HK-2 (cell line): ENCODE data around the gene CEND1.

ENCODE experiments used
- DNase-seq: peaks from one replicate; pipeline ENCODE4 v3.0.0-alpha.2; 2018; ENCODE audit not compliant: unreplicated experiment

CEND1 gene

DNA sequence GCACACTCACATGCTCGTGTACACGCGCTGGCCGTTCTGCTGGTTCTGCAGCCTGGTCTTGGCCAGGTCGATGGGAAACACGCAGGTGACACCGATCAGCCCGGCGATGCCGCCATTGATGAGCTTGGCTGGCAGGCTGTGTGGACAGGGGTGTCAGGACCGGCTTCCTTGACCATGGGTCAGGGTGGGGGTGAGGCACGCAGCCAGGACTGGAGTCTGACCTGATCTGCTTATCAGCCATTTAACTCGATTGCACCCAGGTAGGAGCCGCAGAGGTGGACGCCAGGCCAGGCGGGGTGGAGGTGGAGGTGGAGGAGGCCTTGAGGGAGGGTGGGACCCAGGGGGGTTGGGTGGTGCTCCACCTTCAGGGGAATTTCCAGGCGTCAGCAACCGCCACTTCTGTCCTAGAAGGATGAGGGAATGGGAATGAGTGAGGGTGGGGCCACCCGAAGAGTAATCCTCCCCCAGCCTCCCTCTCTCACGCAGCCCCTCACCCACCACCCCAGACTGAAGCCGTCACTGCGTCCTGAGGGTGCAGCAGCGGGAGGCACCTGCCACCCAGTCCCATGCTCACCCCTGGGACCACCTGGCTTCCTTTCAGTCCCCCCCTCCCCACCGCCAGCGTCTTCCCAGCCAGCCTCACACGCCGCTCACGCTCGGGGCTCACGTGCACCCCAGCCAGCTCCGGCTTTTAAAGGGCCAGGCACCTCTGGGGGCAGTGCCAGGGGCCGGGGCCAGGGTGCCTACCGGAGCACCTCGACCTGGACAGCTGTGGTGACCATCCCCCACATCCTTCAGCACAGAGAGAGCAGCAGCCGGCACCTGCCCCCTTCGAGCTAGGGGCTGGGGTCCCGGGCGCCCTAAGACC, 5.1 kb upstream of the CEND1 start:
- DNase-seq = no peak

DNA sequence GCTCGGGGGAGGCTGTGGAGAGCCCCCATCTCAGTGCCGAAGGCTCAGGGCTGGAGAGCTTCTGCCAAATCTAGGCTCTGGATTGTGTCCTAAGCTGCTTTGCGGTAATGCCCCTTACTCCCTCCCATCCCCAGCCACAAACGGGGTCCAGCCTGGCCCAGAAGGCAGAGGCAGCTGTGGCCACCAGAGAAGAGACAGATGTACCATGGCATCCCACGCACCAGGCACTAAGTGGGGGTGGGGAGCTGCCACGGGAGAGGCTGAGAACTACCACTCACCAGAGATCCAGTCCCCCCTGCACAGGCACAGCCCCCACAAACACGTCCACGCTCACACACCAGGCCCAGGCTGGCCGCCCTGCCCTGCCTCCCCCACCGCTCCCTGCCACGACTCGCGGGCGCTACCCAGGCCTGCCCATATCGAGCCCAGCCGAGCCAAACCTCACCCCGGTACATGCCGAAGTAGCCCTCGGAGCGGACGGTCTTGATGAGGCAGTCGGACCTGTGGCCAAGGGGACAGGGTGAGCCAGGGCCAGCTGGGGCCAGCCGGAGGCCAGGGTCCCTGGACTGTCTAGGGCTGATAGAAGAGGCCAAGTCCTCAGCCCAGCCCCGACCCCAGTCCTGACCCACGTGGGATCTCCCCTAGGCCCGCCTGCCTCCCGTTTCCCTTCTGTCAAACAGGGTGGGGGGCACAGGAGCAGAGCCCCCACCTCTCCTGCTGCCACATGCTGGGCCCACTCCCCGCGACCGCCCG, 4.3 kb upstream of the CEND1 start:
- DNase-seq = no peak

DNA sequence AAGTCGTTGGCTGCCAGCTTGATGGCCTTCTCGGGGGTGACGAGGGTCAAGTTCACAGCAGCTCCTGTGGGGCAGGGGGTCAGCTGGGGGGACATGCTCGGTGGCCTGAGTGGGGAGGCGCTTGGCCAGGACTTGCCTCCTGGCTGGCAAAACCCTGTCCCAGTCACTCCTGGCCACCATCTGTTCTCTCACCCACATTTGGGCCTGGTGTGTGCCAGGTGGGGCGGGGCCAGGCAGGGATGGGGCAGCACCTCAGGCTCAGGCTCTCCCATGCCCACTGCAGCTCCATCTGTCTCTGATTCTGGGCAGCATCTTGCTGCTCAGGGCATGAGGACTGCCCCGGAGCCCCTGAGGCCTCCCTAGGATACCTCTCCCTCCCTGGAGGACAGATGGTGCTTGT, 3.7 kb upstream of the CEND1 start:
- no peak for DNase-seq

DNA sequence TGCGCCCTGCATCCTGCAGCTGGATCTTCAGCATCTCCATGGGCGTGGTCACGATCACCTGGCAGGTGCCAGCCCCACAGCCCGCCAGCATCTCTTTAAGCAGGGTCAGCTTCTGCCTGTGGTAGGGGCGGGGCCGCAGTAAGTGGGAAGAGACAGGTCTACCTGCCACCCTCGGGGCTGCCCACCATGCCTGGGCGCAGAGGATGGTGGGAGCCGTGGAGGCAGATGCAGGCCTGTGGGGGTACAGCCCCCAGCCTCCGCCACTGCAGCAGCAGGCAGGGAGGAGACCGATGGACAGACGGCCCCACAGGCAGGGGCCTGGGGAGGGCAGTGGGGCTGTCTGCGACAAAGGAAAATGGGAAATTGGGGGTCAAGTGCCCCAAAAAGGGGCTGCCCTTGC, 3.0 kb upstream of the CEND1 start:
- no peak for DNase-seq

DNA sequence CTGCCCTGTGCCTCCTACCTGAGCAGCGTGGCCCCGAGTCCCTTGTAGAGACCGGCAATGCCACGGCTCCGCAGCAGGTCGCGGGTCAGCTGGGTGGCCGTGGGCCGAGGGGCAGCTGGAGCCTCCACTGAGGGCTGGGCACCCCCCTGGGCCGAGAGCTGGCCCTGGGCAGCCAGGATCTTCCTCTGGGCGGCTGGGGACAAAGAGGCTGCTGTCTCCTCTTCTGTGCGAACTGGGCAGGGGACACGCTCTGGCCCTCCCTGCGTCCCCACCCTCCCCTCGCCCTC, 2.6 kb upstream of the CEND1 start:
- DNase-seq = no peak

DNA sequence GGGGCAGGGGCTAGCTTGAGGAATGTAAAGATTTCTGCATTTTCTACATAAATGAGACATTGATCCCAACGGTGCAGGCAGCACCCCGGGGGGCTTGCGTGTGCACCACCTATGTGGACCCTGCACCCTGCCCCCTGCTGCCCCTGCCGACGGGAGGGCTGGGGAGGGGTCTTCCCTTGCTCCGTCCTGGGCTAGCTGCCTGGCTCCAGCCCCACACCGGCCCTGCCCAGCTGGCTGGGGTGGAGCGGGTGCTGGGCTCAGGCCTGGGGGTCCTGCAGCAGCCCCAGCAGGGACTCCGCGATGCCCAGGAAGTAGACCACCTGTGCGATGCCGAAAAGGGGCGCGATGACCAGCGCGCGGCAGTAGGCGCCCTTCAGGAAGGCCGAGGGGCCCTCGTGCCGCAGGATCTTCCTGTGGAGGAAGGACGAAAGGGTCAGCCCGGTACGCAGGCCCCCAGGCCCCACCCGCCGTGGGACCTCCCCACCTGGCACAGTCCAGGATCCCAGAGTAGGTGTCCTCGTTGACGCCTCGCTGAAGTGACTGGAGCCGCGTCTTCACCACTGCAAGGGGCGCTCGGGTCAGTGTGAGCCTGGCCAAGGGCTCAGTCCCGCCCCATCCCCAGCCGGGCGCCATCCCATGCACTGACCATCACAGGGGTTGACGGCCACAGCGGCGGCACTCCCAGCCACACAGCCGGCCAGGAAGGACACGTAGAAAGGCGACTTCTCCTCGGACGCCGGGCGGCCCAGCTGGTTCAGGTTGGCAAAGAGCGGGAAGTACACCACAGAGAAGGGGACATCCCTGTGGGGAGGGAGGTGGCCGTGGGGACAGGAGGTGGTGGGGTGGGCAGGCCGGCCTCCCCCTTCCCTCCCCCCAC, 2.0 kb upstream of the CEND1 start:
- DNase-seq = no peak

DNA sequence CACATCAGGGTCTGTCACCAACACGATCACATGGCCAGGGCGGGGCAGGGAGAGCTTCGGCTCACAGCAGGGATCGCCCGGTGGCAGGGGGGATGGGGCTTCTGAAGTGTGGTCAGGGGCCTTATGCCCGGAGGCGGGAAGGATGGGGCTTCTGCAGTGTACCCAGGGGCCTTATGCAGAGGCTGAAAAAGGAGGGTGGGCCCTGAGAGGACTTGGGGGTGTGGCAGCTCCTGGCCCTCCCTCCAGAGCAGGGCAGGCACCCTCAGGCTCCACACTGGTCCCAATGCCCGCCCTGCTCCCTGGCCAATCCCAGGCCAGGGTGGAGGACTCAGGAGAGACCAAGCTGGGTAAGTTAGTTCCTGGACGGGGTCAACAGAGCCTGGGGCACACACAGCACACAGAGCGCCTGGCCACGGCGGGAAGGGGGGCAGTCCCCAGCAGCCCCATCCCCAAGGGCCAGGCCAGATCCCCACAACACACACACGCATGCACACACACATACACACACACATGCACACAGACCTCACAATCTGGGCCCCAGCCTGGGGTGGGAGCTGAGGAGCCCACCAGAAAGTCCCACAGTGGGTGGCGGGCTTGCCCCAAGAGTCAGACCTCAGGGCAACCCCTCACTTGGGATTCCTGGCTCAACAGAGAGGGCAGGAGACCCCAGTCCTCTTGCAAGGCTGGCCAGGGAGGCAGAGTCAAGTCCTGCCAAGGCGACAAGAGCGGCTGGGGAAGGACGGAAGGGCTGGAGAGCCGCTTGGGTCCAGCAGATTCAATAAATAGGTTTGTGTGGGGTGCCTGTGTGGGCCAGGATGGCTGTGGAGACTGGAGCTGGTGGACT, 1.1 kb upstream of the CEND1 start:
- no peak for DNase-seq

DNA sequence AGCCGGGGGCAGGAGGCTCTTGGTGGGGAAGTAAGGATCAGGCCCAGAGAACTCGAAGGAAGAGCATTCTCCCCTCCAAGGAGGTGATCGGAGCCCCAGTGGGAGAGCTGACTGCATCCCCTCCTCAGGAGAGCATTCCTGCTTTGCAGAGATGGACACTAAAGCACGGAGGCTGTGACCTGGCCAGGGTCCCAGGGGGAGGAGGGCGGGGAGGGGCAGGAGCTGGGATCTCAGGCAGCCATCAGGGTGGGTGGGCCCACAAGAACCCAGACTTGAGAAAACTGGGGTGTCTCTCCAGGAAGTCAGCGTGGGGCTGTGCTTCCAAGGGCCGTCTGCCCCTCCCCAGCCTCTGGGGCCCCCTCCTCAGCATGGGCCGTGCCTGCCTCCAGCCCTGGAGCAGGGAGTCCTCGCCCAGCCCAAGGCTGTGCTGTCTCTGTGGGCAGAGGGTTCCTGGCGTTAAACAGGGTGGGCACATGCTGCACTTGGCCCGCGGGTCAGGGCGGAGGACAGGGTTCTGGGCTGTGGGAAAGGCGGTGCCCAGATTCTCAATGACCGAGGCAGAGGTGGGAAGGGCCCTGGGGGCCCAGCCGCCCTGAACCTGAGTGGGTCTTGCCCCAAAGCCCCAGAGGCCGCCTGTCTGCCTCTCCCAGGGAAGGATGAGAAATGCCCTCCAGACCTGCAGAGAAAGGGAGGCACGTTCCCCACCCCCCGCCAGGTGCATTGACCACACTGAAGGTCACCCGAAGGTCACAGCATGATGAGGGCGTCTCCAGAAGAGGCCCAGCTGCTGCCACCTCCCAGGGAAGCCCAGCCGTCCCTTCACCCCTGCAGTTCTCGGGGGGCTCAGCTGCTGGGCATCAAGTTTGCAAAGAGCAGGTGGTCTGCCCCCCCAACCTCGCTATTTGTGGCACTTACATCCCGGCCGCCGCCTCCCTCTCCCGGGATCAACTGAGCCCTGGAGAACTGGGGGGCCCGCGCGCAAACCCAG, 643 bp downstream of the CEND1 start:
- no peak for DNase-seq

DNA sequence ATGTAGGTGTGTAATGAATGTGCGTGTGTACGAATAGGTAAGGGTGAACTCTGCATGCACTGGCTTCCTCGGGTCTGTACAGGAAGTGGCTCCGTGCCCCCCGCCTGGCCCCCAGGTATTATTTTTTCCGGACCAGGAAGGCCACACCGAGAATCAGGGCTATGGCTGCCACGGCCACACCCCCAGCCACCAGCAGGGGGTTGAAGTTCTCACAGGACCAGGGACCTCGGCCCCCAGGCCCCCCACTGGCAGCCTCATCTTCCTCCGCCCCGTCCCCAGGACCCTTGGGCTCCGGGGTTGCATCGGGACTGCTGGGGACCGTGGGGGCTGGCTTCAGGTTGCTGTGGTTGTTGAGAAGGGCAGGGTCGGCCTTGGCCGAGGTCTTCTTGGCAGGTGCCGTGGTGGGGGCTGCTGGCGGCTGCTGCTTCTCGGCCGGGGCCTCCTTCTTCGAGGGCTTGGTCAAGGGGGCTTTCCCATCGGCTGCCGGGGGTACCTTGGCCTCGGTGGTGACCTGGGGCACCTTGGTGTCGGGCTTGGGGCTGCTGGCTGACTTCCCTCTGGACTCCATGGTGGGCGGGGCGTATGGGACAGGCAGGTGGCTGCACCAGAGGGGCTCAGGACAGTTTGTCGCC, 1.8 kb downstream of the CEND1 start:
- no peak for DNase-seq

DNA sequence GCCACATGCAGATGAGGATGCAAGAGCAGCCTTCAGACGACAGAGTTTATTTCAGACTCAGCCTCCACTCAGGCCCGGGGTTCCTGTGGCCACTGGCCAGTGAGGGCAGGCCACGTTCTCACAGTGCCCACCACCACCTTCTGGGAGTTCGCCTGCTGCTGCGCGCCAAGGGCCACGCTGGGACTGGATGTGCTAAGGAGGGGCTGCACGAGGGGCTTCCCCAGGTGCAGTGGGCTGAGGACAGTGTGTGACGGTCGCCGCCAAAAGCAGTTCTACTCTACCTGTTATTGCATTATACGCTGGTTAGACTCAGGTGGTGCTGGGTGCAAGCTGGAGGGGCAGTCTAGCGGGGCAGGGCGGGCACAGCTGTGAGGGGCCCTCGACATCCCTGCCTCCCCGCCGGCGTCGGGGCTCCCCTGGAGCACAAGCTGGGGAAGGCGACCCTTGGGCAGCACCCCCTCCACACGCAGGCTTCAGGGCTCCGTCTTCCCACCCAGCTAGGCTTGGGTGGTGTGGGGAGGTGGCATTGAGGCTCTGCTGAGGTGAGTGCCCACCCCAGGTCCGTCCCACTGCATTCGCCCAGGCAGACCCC, 2.7 kb downstream of the CEND1 start:
- no peak for DNase-seq

DNA sequence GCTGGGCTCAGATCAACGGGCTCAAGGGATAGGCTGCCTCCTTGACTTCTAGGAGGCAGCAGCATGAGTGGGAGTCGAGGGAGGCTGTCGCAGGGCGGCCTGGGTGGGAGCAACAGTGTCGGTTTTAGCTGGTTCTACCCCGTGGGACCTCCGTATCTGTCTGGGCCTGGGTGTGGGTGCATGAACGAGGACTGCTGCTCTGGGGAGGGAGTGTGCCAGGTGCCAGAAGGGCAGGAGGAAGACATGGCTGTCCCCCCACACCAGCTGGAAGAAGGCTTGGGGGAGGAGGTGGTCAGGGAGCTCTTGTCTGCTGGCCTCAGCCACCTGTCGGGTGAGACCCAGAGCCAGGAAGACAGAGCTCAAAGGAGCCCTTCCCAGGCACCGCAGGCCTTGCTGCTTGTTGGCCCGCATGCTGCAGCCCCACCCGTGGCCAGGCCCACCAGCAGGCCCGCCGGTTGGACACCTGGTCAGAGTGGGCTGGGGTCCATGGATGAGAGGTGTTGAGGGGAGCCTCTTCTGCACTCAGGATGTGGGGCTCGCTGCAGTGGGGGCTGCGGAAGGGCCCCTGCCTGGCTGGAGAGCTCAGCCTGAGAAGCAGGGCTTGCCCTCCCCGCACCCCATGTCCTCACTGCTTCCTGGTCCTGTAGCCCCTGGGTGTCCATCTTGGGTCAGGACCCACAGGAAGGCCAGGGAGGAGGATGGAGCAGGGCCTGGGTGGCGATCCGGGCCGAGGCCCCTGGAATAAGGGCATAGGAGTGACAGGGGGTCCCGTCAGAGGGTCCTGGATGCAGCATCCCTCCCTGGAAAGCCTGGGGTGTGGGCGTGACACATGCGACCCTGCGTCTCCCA, 3.4 kb downstream of the CEND1 start:
- DNase-seq = no peak

DNA sequence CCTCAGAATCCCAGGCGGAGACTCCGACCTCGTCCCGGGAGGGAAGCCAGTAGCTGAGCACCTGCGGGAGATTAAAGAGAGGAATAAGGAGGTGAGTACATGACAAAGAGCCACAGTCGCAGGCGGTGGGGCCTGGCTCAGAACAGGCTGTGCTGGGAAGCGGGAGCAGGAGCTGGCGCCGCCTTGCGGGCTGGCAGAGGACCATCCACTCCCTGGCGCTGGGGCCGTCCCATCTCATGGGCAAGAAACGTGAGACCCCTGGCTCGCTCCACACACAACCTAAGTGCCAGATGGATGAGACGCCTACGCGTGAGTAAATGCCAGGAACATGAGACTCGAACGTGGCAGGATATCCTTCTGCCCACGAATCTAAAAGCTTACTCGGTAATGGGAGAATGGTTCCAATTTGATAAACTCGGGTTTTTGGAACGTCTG, 6.3 kb downstream of the CEND1 start:
- DNase-seq = no peak

DNA sequence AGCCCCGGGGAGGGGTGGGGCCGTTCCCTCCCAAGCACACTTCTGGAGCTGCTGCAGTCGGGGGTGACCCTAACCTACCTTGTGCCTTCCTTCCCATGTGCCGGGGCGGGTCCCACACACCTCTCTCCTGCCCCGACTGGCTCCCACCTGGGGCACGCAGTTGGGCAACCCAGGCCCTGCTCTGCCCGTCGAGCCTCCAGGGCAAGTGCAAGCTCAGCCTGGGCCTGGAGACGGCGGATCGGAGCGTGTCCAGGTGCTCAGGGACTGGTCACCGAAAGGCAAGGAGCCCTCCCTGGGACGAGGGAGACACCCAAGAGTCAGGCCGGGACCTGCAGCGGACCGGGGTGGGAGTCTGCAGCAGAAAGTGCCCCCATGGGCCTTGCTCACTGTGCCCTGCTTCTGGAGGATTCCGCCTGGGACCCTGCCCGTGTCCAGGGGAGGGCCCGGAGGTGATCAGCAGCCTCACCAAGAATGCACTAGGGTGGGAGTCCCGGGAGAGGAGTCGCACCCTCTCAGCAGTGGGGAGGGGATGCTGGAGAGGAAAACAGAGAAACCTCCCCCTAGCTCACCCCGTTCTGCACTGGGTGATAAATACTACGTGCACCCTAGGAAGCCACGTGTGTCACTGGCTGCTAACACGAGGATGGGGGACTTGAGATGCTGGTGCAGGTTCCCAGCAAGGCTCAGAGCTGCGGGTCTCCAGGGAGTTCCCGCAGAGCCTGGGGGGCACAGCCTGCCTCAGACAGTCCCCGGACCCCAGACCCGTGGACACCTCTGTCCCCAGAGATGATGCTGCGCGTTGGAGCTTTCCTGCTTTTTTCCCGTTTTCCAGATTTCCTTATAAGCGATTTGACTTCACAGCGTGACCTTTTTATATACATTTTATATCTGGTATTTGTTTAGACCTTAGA, 7.4 kb downstream of the CEND1 start:
- DNase-seq = no peak

DNA sequence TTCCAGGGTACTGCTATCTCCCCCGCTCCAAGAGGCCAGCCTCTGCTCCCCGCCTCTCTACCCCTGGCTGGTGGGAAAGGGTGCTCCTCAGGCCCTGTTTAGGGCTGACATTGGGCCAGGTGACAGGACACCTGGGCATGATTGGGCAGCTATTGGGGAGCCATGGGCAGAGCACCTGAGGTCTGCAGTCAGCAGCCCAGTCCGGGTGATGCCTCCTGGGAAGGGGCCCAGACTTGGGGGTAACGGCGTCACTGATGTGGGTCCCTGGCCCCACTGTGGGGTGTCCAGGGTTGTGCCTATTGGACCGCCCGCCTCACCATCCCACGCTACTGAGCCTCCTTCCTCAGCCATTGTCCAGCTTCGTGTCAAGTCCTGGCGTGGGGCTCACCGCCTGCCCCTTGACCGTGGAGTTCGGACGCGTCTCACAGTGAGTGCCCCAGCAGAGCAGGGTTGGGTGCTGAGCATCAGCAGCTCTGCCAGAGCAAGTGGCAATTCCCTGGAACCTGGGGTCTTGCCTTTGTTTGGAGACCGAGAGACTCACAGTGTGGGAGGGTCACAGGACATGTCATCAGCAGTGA, 9.8 kb downstream of the CEND1 start:
- no peak for DNase-seq

DNA sequence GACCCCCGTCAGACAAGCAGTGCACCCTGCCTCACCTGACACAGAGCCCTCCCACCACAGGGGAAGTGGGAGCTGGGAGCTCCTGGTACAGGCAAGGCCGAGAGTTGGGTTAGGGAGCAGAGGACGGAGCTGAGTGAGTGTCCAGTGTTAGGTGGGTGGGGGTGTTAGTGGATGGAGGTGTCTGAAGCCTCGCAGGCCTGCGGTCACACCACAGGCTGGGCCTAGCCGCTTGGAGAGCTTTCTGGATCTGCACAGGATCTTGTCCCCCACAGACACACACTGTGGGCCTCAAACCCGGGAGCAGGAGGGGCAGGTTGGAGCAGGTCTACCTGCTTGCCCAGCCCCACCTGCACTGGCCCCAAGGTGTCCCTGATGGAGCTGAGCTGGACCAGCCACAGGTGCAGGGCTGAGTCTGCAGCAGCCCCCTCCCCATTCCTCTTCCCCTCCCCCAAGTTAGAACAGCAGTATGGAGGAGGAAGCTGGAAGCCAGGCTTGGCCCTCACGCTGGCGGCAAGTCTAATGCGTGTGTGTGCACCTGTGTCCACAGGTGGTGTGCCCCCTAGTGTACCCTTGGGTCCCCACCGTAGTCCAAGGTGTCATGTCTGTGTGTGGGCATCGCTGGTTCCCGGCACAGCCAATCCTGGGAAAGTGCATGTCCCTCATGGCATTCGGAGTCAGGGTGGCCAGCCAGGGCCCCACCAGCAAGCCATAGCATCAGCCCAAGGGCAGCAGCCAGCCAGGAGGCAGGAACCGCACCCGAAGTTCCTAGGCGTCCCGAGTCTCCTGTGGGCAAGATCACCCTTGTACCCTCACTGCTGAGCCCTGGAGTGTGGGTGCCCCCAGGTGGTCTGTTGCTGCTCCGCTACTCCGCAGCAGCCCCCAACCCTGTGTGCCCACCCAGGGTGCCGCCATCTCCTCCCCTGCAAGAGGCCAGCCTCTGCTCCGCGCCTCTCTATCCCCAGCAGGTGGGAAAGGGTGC, 10.6 kb downstream of the CEND1 start:
- DNase-seq = no peak
